Lung microvascular endothelial cell (primary cell): ENCODE data around the gene NXPE3. TPM values are rescaled to one million over a fixed set of nuclear protein-coding genes. Genes with fewer than 3 reads are reported as not detected.
"Not testable (repeated sequence)": the region's sequence is repeated elsewhere in the genome, so short reads cannot be mapped to it uniquely, and the experiment has no call there.

ENCODE experiments used
- DNase-seq, 2 donors: peaks; one replicate each; pipeline versions ENCODE4 v3.0.0 to v3.0.0-alpha.2; 2010; ENCODE audit warnings: low read depth in 2 of 2
- total RNA-seq: library from RNA; depleted of rRNA; stranded (reverse); fragments of >200 nt; gene quantifications from 2 replicates; pipeline ENCODE4 v1.2.1, GENCODE V29; 2014

The NXPE3 gene
- total RNA-seq: 6.3 and 6.5 TPM in 2 replicates

- DNase-seq: peak; percentile 83 to 85
Measured at GRCh38 chr3:101779047-101779821, at the start of gene NXPE3. Gene NXPE3, plus strand, starts transcription at chr3:101779211. Its CDS starts 6,386 bp downstream, at chr3:101785597.

- DNase-seq: no peak
Measured at GRCh38 chr3:101729586-101729985, 49.4 kb upstream of the NXPE3 start.

GRCh38 chr3:101730839-101731238, 48.2 kb upstream of the NXPE3 start:
- DNase-seq: no peak

GRCh38 chr3:101732240-101732641, 46.8 kb upstream of the NXPE3 start:
- peak in 1 of 2 donors; percentile 44 for DNase-seq

GRCh38 chr3:101735833-101736232, 43.2 kb upstream of the NXPE3 start:
- no peak for DNase-seq

GRCh38 chr3:101741914-101742313, 37.1 kb upstream of the NXPE3 start:
- not testable (repeated sequence) for DNase-seq

GRCh38 chr3:101744811-101745210, 34.2 kb upstream of the NXPE3 start:
- DNase-seq: no peak

GRCh38 chr3:101745934-101746333, 33.1 kb upstream of the NXPE3 start:
- not testable (repeated sequence) for DNase-seq

- DNase-seq: not testable (repeated sequence)
Measured at GRCh38 chr3:101753386-101754113, 25.5 kb upstream of the NXPE3 start.

GRCh38 chr3:101758224-101758623, 20.8 kb upstream of the NXPE3 start:
- DNase-seq: no peak

- DNase-seq: peak; percentile 23 to 56
Measured at GRCh38 chr3:101762041-101762646, 16.9 kb upstream of the NXPE3 start.

GRCh38 chr3:101777745-101778281, 1.2 kb upstream of the NXPE3 start:
- DNase-seq: not testable (repeated sequence)

- DNase-seq: no peak
Measured at GRCh38 chr3:101778385-101779046, 495 bp upstream of the NXPE3 start.

- peak in 1 of 2 donors; percentile 15 for DNase-seq
Measured at GRCh38 chr3:101779822-101780381, 891 bp downstream of the NXPE3 start.

GRCh38 chr3:101780661-101781060, 1.6 kb downstream of the NXPE3 start:
- peak; percentile 54 to 74 for DNase-seq

GRCh38 chr3:101781166-101781565, 2.2 kb downstream of the NXPE3 start:
- no peak for DNase-seq

GRCh38 chr3:101784855-101785613, 6.0 kb downstream of the NXPE3 start:
- DNase-seq: peak in 1 of 2 donors; percentile 12

- no peak for DNase-seq
Measured at GRCh38 chr3:101791778-101792177, 12.8 kb downstream of the NXPE3 start.

- DNase-seq: no peak
Measured at GRCh38 chr3:101796077-101796680, 17.2 kb downstream of the NXPE3 start.

GRCh38 chr3:101801174-101801573, 22.2 kb downstream of the NXPE3 start:
- DNase-seq: no peak
